22Rv1 (cell line): Measurements from ENCODE around the gene CCDC190.

Source experiments
- ZFX ChIP-seq: fragments of 450-650 bp; IDR thresholded peaks from 2 replicates; pipeline ENCODE4 v1.6.1; 2017; ENCODE audit warnings: antibody characterized with exemption, borderline replicate concordance
- TF ChIP-seq, protein P1 (sequence below): fragments of 450-650 bp; IDR thresholded peaks from 2 replicates; pipeline ENCODE4 v1.5.1; 2017; ENCODE audit warnings: mild to moderate bottlenecking

DNA sequence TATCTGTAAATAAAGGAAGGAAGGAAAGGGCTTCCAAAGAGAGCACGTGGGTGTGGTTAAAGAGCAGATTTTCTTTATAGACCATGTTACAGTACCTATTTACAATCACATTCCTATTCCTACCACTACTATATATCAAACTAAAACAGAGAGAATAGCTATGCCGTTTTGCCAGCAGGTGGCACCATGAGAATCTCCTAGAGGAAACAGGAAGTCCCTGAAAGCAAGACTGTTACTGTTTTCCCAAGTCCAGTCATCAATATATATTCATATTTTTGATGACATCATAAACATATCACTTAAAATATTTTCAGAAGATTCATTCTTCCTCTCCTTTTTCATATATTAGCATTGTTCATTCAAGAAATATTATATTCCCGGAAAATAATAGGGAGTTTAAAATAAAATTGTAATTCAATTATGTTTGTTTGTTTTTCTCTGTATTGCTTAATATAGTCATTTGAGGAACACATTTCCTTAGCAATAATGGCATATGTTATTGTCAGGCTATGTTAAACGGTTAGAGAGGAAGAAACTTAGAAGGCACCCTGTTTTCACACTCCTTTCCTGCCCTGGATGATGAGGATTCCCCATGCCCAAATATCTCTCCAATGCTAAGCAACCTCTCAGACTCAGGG lies 6.6 kb downstream of the CCDC190 start:
- TF ChIP-seq, protein P1, sequence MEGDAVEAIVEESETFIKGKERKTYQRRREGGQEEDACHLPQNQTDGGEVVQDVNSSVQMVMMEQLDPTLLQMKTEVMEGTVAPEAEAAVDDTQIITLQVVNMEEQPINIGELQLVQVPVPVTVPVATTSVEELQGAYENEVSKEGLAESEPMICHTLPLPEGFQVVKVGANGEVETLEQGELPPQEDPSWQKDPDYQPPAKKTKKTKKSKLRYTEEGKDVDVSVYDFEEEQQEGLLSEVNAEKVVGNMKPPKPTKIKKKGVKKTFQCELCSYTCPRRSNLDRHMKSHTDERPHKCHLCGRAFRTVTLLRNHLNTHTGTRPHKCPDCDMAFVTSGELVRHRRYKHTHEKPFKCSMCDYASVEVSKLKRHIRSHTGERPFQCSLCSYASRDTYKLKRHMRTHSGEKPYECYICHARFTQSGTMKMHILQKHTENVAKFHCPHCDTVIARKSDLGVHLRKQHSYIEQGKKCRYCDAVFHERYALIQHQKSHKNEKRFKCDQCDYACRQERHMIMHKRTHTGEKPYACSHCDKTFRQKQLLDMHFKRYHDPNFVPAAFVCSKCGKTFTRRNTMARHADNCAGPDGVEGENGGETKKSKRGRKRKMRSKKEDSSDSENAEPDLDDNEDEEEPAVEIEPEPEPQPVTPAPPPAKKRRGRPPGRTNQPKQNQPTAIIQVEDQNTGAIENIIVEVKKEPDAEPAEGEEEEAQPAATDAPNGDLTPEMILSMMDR: peak; percentile 96
- TF ChIP-seq ZFX: no peak
